Aorta (tissue), 5 donors: ENCODE results near the gene PHF20. TPM values are rescaled to one million over a fixed set of nuclear protein-coding genes. Genes with fewer than 3 reads are reported as not detected.
"Not testable (repeated sequence)": the region's sequence is repeated elsewhere in the genome, so short reads cannot be mapped to it uniquely, and the experiment has no call there.

Experiments
- ATAC-seq: fragments of 200-7000 bp; cut with Tn5 transposase; one replicate; pipeline ENCODE4 v1.9.1; 2022; ENCODE audit warnings: moderate library complexity; ENCODE audit not compliant: low FRiP score
- DNase-seq, 2 donors: peaks; one replicate each; pipeline ENCODE4 v3.0.0-alpha.2; 2020
- H3K27ac ChIP-seq, 2 donors: one replicate each; pipeline ENCODE4 v1.5.1; 2013; ENCODE audit warnings: low read length in 2 of 2, mild to moderate bottlenecking in 2 of 2, moderate library complexity in 2 of 2, control low read depth in 1 of 2, inconsistent platforms in 1 of 2, low read depth in 1 of 2
- H3K27me3 ChIP-seq, 2 donors: one replicate each; pipeline ENCODE4 v1.6.1; 2013; ENCODE audit warnings: control low read depth in 1 of 2, low read length in 1 of 2, mild to moderate bottlenecking in 1 of 2, moderate library complexity in 1 of 2; ENCODE audit not compliant: insufficient read depth in 2 of 2, control insufficient read depth in 1 of 2
- H3K36me3 ChIP-seq, 2 donors: one replicate each; pipeline ENCODE4 v1.6.1; 2013; ENCODE audit warnings: control low read depth in 1 of 2, low read length in 1 of 2, mild to moderate bottlenecking in 1 of 2; ENCODE audit not compliant: insufficient read depth in 2 of 2, control insufficient read depth in 1 of 2
- H3K4me1 ChIP-seq, 2 donors: one replicate each; pipeline ENCODE4 v1.6.1; 2013; ENCODE audit warnings: low read length in 2 of 2, control low read depth in 1 of 2, mild to moderate bottlenecking in 1 of 2, moderate library complexity in 1 of 2; ENCODE audit not compliant: insufficient read depth in 2 of 2, control insufficient read depth in 1 of 2
- H3K4me3 ChIP-seq, 2 donors: one replicate each; pipeline ENCODE4 v1.5.1; 2013; ENCODE audit warnings: low read length in 2 of 2, control low read depth in 1 of 2, mild to moderate bottlenecking in 1 of 2
- H3K9me3 ChIP-seq: one replicate; pipeline ENCODE4 v1.6.1; 2013; ENCODE audit warnings: mild to moderate bottlenecking, low read length; ENCODE audit not compliant: control insufficient read depth
- WGBS, 2 donors: extraction: QIAGEN DNeasy Blood & Tissue Kit; methylation state at CpG; one replicate each; pipeline ENCODE4 v1.1.7; 2013; 5-methylcytosine and 5-hydroxymethylcytosine counted together
- intact Hi-C, 2 donors: fragments of 100-400 bp; cut with DNase I; formaldehyde crosslinking; loops; one replicate each; pipeline versions ENCODE4 v1.14.2 to v1.15.0; 2022
- polyA plus RNA-seq, 2 donors: library from polyadenylated mRNA; stranded (reverse); fragments of 200-250 nt; gene quantifications; one replicate each; pipeline ENCODE4 v1.2.3, GENCODE V29; 2013
- total RNA-seq, 2 donors: library from RNA; stranded (reverse); fragmentation: NEBNext Ultra II Directional; extraction: Animal tissue kit (Norgen Biotek cat#: 25700); gene quantifications; one replicate each; pipeline ENCODE4 v1.2.1, GENCODE V29; 2021
- donor health status: healthy with polysubstance abuse.
- donor health status: Bipolar disorder and iron deficiency.
- donor health status: DM: no; HTN: no; CAD: no.
- donor health status: DM: no; HTN: no; CAD: no.
- donor health status: DM: yes; HTN: yes; CAD: no.

The PHF20 gene
- total and polyA plus RNA-seq, 4 donors: 17.1 to 64.4 (median 40.8) TPM

- intact Hi-C loops: loop anchor here (5.0 to 10.0 kb wide), 2 partner anchors 68 to 201 kb away; no protein-coding TSS in a partner anchor
- not testable (repeated sequence) for H3K27ac ChIP-seq, H3K36me3 ChIP-seq, H3K4me3 ChIP-seq, H3K27me3 ChIP-seq, H3K4me1 ChIP-seq, ATAC-seq, H3K9me3 ChIP-seq, DNase-seq
- WGBS, 2 donors: 93 to 96% methylated on average over 8 of the region's 8 CpGs
Observed at GRCh38 chr20:35996492-35996891, 224.7 kb downstream of the PHF20 start.

Other genes with a start within 250 kb of the PHF20 start
- gene C20orf173, start 242.4 kb upstream of the PHF20 start, total RNA-seq: not detected
- gene C20orf173, start 242.4 kb upstream of the PHF20 start, polyA plus RNA-seq: not detected
- gene ERGIC3, start 229.9 kb upstream of the PHF20 start, total RNA-seq: 100 to 1,000 TPM; 140 to 166 TPM
- 100 to 1,000 TPM; 178 to 254 TPM for gene ERGIC3, start 229.9 kb upstream of the PHF20 start, polyA plus RNA-seq
- gene SPAG4, start 156.2 kb upstream of the PHF20 start, total RNA-seq: 1 to 10 TPM; 3.3 to 6.0 TPM
- gene SPAG4, start 156.2 kb upstream of the PHF20 start, polyA plus RNA-seq: 1 to 10 TPM; 3.5 to 3.8 TPM
- gene CPNE1, start 107.1 kb upstream of the PHF20 start, total RNA-seq: 100 to 1,000 TPM; 176 to 204 TPM
- 100 to 1,000 TPM in 1 of 2 donors, 10 to 100 TPM in 1; 79.0 to 265 TPM for gene CPNE1, start 107.1 kb upstream of the PHF20 start, polyA plus RNA-seq
- 10 to 100 TPM; 73.3 to 79.3 TPM for gene RBM12, start 107.1 kb upstream of the PHF20 start, total RNA-seq
- gene RBM12, start 107.1 kb upstream of the PHF20 start, polyA plus RNA-seq: 10 to 100 TPM in 1 of 2 donors, 1 to 10 TPM in 1; 8.5 to 15.5 TPM
- 10 to 100 TPM; 12.6 to 22.1 TPM for gene NFS1, start 72.7 kb upstream of the PHF20 start, total RNA-seq
- 10 to 100 TPM; 10.3 to 28.0 TPM for gene NFS1, start 72.7 kb upstream of the PHF20 start, polyA plus RNA-seq
- 100 to 1,000 TPM in 1 of 2 donors, 10 to 100 TPM in 1; 78.5 to 102 TPM for gene ROMO1, start 72.6 kb upstream of the PHF20 start, total RNA-seq
- gene ROMO1, start 72.6 kb upstream of the PHF20 start, polyA plus RNA-seq: 100 to 1,000 TPM; 403 to 629 TPM
- gene RBM39, start 29.8 kb upstream of the PHF20 start, total RNA-seq: 100 to 1,000 TPM; 293 to 383 TPM
- gene RBM39, start 29.8 kb upstream of the PHF20 start, polyA plus RNA-seq: 100 to 1,000 TPM in 1 of 2 donors, 10 to 100 TPM in 1; 65.6 to 352 TPM
- 10 to 100 TPM; 47.7 to 48.4 TPM for gene SCAND1, start 182.5 kb downstream of the PHF20 start, total RNA-seq
- gene SCAND1, start 182.5 kb downstream of the PHF20 start, polyA plus RNA-seq: 100 to 1,000 TPM in 1 of 2 donors, 10 to 100 TPM in 1; 55.3 to 117 TPM
- 1 to 10 TPM; 2.0 to 2.5 TPM for gene CNBD2, start 196.6 kb downstream of the PHF20 start, total RNA-seq
- gene CNBD2, start 196.6 kb downstream of the PHF20 start, polyA plus RNA-seq: 10 to 100 TPM in 1 of 2 donors, 1 to 10 TPM in 1; 6.8 to 11.2 TPM